Stimulated activated CD4-positive, alpha-beta T cell treated with anti-CD3 and anti-CD28 coated beads, Interleukin-12 subunit alpha, Interleukin-12 subunit beta, amount 100 ng/mL, for 48 hours (primary cell): Measurements from ENCODE around the gene FAM174C.

Source experiments
- DNase-seq, 3 donors: peaks; one replicate each; pipeline ENCODE4 v3.0.0-alpha.2; 2020; ENCODE audit warnings: low read depth in 2 of 3, low spot score in 1 of 3

The FAM174C gene

DNA sequence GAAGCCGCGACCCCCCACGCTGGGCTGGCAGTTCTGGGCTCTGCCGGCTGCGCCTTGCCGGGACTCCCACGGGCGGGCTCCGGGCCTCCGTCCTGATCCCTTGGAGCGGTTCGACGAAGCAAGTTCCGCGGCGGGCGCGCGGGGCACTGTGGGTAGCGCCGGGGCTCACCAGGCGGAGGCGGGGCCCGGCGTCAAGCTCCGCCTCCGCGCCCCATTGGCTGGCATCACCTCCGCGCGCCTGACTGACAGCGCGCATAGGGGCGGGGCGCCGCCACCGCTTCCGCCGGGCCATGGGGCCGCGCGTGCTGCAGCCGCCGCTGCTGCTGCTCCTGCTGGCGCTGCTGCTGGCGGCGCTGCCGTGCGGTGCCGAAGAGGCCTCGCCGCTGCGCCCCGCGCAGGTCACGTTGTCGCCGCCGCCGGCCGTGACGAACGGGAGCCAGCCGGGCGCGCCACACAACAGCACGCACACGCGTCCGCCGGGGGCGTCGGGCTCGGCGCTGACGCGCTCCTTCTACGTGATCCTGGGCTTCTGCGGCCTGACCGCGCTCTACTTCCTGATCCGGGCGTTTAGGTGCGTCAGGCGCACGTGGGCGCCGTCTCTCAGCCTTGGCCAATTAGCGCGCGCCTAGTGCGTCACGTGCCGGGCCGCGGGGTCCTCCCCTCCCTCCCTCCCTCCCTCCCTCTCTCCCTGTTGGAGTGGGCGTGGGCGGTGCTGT is at the start of gene FAM174C:
TSS of gene FAM174C (plus strand) at position 271 of the 716 bp plus-strand sequence. CDS start at position 291, 20 bp downstream.
- peak; percentile 87 to 95 (median 94) for DNase-seq

DNA sequence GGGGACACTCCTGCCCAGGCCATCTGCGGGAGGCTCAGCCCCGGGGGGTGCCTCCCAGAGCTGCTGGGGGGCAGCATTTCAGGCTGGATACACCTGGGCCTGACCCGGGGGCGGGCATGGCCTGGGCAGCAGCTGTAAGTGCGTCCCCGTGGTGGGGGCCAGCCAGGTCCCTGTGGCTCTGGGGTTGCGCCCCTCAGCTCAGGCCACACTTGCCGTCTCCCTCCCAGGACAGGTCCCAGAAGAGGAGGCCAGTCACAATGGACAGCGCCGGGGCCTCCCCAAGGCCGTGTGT is 49.2 kb upstream of the FAM174C start:
- no peak for DNase-seq

DNA sequence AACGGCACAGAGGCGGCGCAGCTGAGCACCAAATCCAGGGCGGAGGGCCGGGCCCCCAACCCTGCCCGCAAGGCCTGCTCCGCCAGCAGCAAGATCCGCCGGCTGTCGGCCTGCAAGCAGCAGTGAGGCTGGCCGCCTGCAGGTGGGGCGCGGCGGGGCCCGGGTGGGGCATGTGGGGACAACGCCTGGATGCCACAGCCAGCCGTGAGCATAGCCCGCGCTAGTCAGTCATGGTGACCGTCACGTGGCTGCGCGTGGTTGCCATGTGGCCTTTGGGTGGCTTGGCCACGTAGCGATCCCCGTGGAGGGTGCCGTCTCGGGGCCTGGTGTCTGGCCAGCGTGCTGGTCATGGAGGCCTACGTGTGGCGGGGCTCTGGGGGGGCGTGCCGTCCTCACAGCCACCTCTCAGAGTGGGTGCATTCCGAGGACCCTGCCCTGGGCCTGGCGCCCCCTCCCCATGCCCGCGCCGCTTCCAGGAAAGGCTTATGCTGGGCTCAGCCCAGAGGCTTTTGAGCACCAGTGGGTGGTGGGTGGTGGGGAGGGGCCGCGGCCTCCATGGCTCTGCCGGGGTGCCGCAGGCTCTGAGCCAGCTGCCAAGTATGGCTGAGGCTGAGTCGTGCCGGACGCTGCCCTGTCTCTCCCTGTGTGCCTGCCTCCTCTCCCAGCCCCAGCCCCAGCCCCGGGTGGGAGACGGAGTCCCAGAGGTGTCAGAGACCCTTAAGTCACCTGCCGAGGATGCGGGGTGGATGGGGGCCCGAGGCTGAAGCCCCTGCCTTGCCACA is 48.6 kb upstream of the FAM174C start:
- DNase-seq: no peak

DNA sequence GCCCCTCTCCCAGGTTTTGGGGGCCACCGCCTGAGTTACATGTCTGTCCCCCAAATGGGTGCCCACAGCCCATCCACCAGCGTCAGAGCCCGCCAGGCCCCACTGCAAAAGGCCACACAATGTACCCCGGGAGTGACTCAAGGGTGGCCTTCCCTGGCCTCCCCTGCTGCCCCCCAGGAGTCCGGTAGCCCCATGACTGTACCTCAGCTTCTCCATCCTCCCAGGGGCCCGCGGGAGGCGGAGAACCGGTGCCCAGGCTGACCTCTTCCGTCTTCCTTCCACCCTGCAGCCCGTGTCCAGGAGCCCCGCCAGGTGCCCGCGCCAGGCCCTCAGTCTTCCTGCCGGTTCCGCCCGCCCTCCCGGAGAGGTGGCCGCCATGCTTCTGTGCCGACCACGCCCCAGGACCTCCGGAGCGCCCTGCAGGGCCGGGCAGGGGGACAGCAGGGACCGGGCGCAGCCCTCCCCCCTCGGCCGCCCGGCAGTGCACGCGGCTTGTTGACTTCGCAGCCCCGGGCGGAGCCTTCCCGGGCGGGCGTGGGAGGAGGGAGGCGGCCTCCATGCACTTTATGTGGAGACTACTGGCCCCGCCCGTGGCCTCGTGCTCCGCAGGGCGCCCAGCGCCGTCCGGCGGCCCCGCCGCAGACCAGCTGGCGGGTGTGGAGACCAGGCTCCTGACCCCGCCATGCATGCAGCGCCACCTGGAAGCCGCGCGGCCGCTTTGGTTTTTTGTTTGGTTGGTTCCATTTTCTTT is 47.9 kb upstream of the FAM174C start:
- DNase-seq: no peak

DNA sequence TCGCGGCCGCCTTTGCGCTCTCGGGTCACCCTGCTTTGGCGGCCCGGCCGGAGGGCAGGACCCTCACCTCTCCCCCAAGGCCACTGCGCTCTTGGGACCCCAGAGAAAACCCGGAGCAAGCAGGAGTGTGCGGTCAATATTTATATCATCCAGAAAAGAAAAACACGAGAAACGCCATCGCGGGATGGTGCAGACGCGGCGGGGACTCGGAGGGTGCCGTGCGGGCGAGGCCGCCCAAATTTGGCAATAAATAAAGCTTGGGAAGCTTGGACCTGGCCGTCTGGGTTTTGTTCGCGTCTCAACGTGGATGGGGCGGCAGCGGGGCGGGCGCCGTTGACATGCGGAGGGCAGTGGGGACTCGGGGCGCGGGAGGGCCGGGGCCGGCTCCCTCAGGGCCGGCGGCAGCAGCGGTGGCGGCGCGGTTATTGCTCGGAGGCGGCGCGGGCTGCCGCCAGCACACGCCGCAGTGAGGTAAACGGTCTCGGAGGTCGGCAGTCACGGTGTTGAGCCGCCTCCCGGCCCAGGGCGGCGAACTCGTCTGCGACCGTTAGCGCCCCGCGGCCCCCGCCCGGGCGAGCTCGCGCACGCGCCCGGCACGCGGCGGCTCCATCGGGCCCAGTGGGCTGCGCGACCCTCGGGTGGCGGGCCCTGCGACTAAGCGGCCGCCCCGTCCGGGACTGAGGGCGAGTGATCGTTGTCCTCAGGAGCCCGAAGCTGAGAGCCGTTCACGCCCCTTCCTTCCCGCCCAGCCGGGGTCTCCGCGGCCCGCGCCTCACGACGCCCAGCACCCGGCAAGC is 47.0 kb upstream of the FAM174C start:
- no peak for DNase-seq

DNA sequence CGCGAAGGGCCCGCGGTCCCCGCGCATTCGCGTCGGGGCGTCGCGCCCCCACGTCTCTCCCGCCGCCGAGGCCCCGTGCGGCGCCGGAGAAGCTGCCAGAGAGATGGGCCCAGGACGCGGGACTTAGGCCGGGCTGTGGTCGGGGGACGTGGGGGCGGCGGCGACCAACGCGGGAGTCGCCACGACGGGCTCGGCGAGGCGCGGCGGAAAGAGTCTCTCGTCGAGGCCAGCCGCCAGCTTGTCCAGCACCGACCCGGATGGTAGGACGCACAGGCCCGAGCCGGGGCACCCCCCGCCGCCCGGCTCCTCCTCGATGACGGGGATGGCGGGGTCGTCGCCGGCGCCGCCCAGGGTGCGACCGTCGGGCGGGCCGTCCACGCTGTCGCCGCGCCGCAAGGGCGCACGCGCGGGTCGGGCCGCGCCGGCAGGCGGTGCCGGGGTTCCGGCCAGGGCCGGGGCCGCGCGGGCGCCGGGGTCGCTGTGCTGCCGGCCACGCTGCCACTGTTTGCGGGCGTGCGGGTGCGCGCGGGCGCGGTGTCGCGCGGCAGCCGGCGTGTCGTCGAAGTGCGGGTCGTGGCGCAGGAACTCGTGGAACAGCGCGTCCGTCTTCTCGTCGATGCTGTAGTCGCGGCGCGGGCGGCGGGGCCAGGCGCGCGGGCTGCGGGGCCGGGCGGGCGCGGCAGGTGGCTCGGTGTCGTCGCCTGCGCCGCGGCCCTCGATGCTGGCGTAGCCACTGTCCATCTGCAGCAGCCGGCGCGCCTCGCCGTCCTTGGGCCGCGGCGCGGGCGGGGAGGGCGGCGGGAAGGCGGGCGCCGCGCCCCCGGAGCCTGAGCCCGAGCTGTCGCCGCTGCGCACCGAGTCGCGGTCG is 46.0 kb upstream of the FAM174C start:
- DNase-seq: no peak

DNA sequence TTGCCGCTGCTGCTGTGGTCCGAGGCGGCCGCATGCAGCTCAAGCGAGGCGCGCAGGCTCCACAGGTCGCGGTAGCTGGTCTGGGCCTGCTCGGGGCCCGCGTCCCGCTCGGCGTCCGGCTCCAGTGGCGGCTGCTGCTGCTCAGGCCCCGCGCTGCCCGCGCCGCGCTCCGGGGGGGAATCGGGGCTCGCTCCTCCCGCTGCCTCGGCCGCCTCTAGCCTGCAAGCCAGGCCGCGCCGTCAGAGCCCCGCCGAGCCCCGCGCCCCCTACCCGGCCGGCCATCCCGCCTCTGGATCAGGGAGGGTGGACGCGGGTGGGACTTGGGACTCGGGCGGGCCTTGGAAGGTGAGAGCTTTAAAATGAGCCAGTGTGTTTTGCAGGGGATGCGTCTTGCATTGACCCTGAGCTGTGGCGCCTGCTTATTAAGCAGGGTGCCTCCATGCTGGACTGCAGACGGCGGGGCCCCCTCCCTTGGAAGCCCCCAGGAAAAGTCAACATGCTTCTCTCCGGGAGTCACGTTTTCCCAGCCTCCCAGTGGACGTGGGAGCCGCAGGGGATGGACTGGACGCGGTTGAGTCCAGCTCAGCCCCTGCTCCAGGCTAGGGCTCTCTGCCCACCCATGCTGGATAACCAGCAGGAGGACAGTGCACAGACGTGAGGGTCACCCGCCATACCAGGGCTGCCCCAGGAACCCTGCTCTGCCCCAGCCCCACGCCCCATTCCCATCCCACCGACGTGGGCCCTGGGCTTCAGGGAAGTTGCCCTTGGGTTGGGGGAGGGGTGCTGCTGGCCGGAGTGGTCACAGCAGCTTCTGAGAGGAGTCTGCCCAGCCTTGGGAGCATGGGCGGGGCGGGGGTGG is 45.2 kb upstream of the FAM174C start:
- DNase-seq: no peak

DNA sequence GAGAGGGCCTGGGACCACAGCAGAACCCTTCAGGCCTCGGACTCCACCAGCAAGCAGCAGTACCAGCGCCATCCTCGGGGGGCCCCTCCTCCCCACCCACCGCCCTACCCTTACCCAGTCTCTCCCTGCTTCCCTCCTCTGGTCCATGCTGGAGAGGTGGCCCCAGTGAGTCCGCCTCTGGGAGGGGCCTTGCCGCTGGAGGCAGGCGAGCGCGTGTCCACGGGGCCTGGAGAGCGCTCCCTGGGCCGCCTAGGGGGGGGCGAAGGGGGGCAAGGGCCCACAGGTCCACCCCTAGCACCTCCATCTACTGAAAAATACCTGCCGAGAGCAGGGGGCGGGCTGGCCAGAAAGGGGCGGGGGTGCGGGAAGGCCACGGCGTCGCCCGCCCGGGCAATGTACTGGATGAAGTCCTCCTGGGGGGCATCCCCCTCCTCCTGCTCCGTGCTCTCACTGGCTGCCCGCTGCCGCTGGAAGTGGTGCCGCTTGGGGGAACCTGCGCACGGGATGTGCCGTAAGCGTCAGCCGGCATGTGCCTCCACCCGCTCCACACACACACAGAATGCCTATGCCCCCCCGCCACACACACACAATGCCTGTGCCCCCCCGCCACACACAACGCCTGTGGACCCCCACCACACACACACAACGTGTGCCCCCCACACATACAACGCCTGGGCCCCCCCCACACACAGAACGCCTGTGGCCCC is 44.4 kb upstream of the FAM174C start:
- no peak for DNase-seq

DNA sequence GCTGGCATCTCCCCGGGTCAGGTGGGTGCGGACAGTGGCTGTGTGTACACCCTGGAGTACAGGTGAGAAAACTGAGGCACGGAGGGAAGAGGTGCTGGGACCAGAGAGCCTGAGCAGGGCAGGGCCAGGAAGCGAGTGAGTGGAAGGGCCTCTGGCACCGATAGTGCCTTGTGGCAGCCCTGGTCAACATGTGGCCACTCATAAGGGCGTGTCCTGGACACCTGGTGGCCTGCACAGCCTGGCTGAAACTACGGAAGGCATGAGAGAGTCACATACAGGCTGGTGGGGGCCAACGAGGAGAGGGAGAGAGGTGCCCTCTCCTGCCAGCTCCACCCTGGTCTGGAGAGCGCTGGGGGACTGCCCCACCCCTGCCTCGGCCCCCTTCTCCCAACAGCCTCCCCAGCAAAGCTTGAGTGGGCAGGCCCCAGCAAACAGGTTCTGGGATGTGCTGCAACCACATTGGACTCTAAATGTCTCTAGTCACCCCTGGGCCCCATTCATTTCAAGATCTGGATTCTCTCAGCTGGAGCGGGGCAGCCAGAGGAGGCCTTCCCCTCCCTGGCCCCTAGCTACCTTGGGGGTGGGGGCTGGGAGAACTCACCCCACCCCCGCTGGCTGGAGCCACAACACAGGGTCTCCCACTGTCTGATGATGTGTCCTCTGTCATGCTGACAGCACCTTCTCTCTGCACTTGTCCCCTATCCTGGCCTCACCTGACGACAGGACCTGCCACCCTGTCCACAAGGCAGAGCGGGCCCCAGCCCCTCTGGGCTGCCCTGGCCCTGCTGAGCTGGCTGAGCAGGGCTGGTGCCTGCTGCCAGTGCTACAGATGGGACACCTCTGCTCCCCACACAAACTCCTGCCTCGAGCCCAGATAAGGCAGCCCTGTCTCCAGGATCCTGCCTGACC is 43.3 kb upstream of the FAM174C start:
- no peak for DNase-seq

DNA sequence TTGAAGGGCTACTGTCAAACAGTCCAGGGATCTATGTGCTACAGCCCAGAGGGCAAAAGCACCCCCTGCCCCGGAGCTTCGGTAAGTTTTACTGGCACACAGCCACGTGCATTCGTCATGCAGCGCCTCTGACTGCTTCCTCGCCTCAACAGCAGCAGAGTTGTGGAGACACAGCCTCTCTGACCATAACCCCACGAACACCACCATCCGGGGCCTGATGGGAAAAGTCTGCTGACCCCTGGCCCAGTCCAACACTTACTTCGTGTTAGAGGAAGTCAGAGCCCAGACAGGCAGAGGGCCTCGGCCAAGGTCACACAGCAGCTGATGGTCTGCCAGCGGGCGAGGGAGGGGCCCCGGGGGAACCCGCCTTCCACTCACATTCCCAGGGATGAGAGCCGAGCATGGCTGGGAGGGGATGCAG is 42.7 kb upstream of the FAM174C start:
- no peak for DNase-seq

DNA sequence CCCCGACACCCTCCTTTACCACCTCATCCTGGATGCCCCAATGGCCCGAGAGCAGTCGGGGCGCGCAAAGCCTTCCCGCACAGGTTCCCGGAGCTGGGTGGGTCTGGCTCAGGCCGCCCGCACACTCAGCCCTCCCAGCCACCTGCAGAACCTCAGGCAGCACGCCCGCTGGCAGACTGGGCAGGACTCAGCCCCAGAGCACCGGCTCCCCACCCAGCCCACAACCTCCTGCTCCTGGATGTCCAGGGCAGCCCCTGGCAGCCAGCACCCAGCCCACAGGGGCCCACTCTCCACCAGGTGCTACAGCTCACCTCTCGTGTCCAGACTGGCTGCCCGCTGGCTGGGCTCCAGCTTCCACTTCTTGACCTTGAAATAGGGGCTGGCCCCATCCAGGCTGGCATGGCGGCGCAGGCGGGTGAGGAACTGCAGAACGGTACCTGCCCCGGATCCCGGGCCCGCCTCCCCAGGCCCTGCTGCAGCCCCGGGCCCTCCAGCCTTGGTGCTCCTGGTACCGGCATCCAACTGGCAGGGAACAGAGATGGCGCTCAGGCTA is 42.1 kb upstream of the FAM174C start:
- no peak for DNase-seq

DNA sequence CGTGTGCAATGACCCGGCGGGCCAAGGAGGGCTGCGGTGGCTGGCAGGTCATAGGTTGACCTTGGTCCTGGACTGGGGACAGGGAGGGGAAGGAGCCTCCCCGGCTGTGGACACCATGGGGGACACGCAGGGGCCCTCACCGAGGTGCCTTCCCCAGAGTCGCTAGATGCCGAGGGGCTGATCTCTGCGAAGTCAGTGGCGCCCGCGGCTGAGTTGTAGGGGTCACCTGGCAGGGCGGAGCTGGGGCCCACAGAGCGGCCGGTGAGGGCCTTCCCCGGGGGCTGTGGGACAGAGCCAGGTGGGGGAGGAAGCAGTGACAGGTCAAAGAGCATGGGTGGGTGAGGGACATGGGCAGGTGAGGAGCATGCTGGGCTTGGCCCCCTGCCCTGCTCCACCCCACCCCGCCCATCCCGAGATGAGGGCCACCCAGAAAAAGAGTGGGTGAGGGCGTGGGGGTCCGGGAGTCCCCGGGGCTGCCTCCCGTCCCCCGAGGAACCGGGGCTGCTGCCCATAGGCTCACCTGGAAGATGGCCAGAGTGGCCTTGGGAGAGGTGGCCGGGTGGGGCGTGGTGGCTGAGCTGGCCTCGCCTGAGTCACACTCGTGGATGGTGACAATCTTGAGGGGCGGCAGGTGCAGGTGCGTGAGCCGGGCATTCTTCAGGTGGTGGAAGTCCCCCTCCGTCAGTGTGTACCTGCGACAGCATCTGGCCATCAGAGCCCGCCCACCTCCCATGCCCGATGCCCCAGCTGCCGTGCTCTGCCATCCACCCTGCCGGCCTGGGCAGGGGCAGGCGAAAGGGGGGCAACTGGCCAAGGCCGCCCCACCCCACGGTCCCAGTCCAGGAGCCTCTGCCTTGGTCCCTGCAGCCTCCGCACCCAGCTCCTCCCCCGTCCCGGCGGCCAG is 41.0 kb upstream of the FAM174C start:
- no peak for DNase-seq

DNA sequence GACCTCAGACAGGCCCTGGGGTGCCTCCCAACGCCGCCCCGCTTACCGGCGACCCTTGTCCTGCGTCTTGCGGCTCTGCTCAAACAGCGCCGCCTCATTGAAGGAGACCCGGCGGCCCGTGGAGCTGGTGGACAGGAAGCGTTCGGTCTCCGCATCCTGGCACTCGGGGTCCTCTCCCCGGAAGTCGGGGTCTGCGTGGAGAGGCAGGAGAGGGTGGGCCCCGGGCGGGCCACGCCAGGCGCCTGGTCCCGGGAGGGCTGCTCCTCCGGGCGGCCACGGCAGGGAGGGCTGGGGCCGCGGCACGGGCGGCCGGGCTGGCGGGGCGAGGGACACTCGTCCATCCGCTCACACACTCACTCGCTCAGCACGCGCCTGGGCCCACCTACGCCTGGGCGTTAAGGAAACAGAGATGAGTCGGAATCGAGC is 40.4 kb upstream of the FAM174C start:
- DNase-seq: no peak

DNA sequence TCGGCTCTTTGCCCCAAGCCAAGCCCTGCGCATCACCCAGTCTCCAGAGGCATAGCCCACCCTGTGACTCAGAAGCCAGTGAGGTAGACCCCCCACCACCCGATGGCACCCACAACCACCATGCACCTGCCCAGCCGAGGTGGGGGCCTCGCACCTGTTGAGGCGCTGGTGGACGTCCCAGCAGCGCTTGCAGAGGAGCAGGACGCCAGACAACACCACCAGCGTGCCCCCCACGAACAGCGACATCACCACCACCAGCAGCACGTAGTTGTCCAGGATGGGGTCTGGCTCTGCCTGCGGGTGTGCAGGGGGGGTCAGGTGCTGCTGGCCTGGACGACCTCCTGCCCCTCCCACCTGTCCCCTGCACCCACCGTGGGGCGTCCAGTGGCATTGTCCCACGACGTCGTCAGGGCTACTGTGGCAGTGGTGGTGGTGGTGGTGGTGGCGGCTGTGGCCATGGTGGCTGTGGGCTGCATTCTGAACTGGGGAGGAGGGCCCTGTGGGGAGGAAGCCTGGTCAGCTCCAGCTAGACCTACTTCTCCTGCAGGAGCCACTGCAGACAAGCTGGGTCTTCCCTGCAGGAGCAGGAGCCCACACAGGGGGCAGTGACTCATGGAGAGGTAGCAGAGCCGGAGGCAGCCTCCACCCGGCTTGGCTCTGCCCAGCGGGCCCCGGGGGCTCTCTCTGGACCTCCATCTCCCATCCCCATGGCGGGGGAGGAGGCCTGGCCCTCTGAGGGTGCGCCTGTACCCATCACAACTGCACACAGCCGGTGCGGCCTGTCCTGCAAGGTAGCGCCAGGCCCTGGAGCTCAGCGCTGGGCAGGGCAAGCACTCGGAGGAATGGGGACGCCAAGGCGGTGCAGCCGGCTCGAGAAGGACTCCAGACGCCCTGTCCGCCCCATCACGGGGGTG is 39.4 kb upstream of the FAM174C start:
- no peak for DNase-seq

DNA sequence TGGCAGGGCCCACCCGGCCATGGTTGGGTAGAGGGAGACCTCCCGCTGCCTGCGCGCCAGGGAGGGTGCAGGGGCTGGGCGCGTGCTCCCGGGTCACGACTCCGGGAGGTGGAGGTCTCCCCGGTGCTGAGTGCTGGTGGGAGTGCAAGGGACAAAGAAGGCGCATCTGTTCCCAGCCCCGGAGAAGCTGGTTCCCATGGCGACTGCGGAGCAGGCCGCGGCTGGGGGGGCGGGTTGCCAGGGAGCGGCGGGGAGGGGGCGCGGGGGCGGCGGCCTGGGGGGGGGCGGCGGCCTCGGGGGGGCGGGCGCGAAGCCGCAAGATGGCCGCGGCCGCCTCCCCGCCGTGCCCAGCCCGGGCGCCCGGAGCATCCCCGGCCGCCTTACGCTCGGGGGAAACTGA is 38.8 kb upstream of the FAM174C start:
- DNase-seq: no peak
